ENCODE results near the gene TBX5.

GRCh38 chr12:114402084-114402717, 3.7 kb downstream of the TBX5 start:
- TF ChIP-seq POLR2A (IDR thresholded peaks at IDR 0.05) (no peak), CTCF (IDR thresholded peaks at IDR 0.05) (no peak)

Data from thyroid gland (tissue), 4 donors.